ENCODE results near the gene RUNX2.

The RUNX2 gene

DNA sequence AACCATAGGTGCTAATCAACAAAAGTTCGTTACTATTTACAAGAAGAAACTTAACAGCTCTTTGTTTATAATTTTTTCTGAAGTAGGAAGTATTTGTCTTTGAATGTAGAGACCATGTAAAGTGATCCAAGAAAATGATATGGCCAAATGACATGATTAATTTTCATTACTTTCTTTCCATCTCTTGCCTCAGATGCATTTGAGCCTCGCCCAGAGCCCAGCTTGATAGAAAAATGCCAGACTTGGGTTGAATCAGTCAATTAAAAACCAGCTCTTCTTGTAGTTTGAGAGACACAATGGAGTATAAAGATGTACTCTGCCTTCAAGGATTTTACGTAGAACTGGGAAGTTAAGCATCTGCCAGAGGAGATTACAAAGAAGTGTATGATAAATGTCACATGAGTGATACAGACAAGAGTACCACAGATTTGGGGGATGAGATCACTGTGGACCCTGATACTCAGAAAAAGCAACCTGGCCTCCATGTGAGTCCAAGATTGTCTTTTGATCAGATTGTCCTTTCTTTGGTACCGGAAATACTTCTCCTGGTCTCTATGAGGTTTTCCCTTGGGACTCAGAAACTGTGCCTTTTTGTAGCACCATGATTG is 142.1 kb downstream of the RUNX2 start (continued):
- TF ChIP-seq, protein P1, sequence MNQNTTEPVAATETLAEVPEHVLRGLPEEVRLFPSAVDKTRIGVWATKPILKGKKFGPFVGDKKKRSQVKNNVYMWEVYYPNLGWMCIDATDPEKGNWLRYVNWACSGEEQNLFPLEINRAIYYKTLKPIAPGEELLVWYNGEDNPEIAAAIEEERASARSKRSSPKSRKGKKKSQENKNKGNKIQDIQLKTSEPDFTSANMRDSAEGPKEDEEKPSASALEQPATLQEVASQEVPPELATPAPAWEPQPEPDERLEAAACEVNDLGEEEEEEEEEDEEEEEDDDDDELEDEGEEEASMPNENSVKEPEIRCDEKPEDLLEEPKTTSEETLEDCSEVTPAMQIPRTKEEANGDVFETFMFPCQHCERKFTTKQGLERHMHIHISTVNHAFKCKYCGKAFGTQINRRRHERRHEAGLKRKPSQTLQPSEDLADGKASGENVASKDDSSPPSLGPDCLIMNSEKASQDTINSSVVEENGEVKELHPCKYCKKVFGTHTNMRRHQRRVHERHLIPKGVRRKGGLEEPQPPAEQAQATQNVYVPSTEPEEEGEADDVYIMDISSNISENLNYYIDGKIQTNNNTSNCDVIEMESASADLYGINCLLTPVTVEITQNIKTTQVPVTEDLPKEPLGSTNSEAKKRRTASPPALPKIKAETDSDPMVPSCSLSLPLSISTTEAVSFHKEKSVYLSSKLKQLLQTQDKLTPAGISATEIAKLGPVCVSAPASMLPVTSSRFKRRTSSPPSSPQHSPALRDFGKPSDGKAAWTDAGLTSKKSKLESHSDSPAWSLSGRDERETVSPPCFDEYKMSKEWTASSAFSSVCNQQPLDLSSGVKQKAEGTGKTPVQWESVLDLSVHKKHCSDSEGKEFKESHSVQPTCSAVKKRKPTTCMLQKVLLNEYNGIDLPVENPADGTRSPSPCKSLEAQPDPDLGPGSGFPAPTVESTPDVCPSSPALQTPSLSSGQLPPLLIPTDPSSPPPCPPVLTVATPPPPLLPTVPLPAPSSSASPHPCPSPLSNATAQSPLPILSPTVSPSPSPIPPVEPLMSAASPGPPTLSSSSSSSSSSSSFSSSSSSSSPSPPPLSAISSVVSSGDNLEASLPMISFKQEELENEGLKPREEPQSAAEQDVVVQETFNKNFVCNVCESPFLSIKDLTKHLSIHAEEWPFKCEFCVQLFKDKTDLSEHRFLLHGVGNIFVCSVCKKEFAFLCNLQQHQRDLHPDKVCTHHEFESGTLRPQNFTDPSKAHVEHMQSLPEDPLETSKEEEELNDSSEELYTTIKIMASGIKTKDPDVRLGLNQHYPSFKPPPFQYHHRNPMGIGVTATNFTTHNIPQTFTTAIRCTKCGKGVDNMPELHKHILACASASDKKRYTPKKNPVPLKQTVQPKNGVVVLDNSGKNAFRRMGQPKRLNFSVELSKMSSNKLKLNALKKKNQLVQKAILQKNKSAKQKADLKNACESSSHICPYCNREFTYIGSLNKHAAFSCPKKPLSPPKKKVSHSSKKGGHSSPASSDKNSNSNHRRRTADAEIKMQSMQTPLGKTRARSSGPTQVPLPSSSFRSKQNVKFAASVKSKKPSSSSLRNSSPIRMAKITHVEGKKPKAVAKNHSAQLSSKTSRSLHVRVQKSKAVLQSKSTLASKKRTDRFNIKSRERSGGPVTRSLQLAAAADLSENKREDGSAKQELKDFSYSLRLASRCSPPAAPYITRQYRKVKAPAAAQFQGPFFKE (tag by site-specific recombination; IDR thresholded peaks at IDR 0.05; ENCODE audit: borderline replicate concordance): no peak
- TF ChIP-seq ZNF10 (tag by site-specific recombination; IDR thresholded peaks at IDR 0.05) (no peak), ZNF394 (tag by site-specific recombination; IDR thresholded peaks at IDR 0.05; ENCODE audit: borderline replicate concordance) (no peak), ZNF776 (tag by site-specific recombination; IDR thresholded peaks at IDR 0.05; ENCODE audit: borderline replicate concordance) (no peak)

DNA sequence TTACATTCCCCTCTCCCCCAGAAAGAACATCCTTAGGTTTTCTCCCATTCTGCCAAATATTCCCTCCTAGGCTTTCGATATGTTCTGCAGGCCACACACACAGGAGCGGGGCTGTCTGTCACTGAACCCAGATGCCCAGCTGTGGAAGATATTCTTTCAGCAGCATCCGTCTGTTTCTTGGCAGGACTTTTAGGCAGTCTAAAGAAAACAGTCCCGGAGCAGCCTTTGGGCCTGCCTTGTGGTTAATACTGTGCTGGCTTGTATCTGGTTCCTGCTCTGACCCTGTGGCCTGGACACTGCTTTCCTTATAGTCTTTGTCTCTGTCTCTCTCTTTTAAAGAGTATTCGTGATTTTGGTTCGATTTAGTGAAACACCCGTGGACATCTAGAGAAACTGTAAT is 144.3 kb downstream of the RUNX2 start:
- CTCF ChIA-PET: interaction anchor here (0.7 kb wide), 1 partner anchor 242 kb away, joined by 3 read pairs; no protein-coding TSS in a partner anchor

DNA sequence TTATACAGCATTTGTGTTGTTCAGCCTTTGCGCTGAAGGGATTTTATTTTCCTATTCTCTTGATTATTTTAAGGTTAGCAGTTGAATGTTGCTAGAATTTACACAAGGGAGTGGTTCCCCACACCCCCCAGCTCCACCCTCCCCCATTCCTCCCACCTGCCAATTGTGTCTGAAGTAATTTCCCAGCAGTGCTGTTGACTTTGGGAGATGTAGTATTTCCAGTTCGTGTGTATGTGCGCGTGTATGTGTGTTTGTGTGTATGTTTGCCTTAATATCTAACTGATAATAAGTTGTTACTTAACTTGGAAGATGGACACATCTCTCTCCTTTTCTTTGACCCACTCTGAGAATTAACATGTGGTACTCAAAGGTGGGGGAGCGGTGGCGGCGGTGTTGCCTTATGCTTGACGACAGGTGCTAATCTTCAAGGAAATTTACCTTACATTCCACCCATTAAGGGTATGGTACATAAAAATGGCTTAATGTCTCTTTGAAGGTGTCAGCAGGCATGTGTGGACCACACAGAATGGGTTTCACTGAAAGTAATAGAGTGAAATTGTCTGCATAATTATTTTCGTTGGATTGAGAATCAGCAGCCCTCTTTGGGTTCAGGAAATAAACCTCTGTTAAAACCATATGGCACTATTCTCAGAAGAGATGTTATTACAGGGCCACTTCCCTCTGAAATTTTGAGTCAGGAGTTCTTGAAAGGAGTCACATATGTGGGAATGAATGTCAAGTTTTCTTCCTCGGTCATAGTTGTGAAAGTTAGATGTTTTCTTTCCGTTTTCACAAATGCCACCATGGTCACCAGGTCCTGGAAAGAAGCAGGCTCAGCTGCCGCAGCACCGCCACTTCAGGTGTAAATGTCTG is 145.2 kb downstream of the RUNX2 start:
- H3K4me1 ChIP-seq (ENCODE audit: control insufficient read depth, insufficient read depth, low read length): peaks cover 10% of the 10 kb centered on the region; the same call in 1 of the 2 replicates
- no peaks in the 10 kb centered on the region for H3K9me3 ChIP-seq (ENCODE audit: control insufficient read depth, insufficient read depth, low read depth, low read length)
- H3K36me3 ChIP-seq (ENCODE audit: control insufficient read depth in 2 of 2, insufficient read depth in 1 of 2, low read length in 2 of 2): no peaks in the 10 kb centered on the region
- TF ChIP-seq KLF1 (tag by site-specific recombination; IDR thresholded peaks at IDR 0.05) (peak; percentile 34; the same call in 1 of the 2 replicates), TRIM28 (IDR thresholded peaks at IDR 0.05; ENCODE audit: borderline replicate concordance, low read length) (no peak), ZNF24 (tag by site-specific recombination; IDR thresholded peaks at IDR 0.05) (no peak), ZNF169 (tag by site-specific recombination; IDR thresholded peaks at IDR 0.05) (no peak), ZNF660 (tag by site-specific recombination; IDR thresholded peaks at IDR 0.05) (no peak)
- H3K27ac ChIP-seq (ENCODE audit: extremely low read depth, low read depth, low read length): no peak overlapping the region
- H3K4me3 ChIP-seq (ENCODE audit: low read depth, low read length): no peak overlapping the region
- CTCF ChIA-PET: interaction anchor here (0.7 kb wide), 1 partner anchor 241 kb away, joined by 3 read pairs; no protein-coding TSS in a partner anchor
- POLR2A ChIA-PET: no interaction called here

More for the DNA sequence above, 144.3 kb downstream of the RUNX2 start:
- Histone ChIP-seq H3K27ac (ENCODE audit: extremely low read depth, low read depth, low read length) (no peak overlapping the region), H3K4me1 (ENCODE audit: control insufficient read depth, insufficient read depth, low read length) (peaks cover 10% of the 10 kb centered on the region; the same call in 1 of the 2 replicates), H3K9me3 (ENCODE audit: control insufficient read depth, insufficient read depth, low read depth, low read length) (no peaks in the 10 kb centered on the region), H3K4me3 (ENCODE audit: low read depth, low read length) (no peak overlapping the region), H3K36me3 (ENCODE audit: control insufficient read depth in 2 of 2, insufficient read depth in 1 of 2, low read length in 2 of 2) (no peaks in the 10 kb centered on the region)
- POLR2A ChIA-PET: no interaction called here
- TF ChIP-seq, protein P2, sequence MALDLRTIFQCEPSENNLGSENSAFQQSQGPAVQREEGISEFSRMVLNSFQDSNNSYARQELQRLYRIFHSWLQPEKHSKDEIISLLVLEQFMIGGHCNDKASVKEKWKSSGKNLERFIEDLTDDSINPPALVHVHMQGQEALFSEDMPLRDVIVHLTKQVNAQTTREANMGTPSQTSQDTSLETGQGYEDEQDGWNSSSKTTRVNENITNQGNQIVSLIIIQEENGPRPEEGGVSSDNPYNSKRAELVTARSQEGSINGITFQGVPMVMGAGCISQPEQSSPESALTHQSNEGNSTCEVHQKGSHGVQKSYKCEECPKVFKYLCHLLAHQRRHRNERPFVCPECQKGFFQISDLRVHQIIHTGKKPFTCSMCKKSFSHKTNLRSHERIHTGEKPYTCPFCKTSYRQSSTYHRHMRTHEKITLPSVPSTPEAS (tag by site-specific recombination; IDR thresholded peaks at IDR 0.05): no peak
- TF ChIP-seq ZNF114 (tag by site-specific recombination; IDR thresholded peaks at IDR 0.05) (no peak), ZNF768 (tag by site-specific recombination; IDR thresholded peaks at IDR 0.05) (no peak)
